SK-N-SH (cell line): ENCODE results near the gene MACIR. TPM values are rescaled to one million over a fixed set of nuclear protein-coding genes. Genes with fewer than 3 reads are reported as not detected.

Source experiments
- CTCF ChIA-PET: fragments of 300-600, 350-600 bp; formaldehyde crosslinking; extraction: SDS; loops from one replicate; lab custom pipeline; 2021; lab: Yijun Ruan, JAX
- POLR2A ChIA-PET: fragments of 350-600 bp; sonication (Branson Sonifier 250); formaldehyde crosslinking; extraction: SDS; loops from one replicate; lab custom pipeline; 2020; ENCODE audit warnings: antibody characterized with exemption, inconsistent platforms; lab: Yijun Ruan, JAX
- DNase-seq: peaks from one replicate; pipeline ENCODE4 v3.0.0; 2012
- H2AFZ ChIP-seq: fragments of 200-600 bp; sonication (generic); 2 replicates; pipeline ENCODE4 v1.8.1; 2016; ENCODE audit warnings: antibody characterized with exemption, mild to moderate bottlenecking, low read depth
- H3F3A ChIP-seq: fragments of 200-600 bp; sonication (generic); replicated peaks from 2 replicates; pipeline ENCODE3; 2016; ENCODE audit warnings: antibody characterized with exemption, mild to moderate bottlenecking; ENCODE audit not compliant: insufficient read depth
- H3K27ac ChIP-seq, 2 experiments: fragments of 200-500 bp in 1 of 2; fragments of 200-600 bp in 1 of 2; sonication (Bioruptor generic) in 1 of 2; sonication (generic), shearing (Covaris generic) in 1 of 2; 2 replicates each; pipeline versions ENCODE4 v1.5.1 to v1.6.1; 2014 to 2016; ENCODE audit warnings: low read depth in 2 of 2, inconsistent platforms in 1 of 2, low read length in 1 of 2, mild to moderate bottlenecking in 1 of 2, mixed read lengths in 1 of 2
- H3K27me3 ChIP-seq: fragments of 200-600 bp; sonication (generic), shearing (Covaris generic); 2 replicates; pipeline ENCODE4 v1.6.1; 2016; ENCODE audit warnings: mixed run types; ENCODE audit not compliant: insufficient read depth
- H3K36me3 ChIP-seq, 2 experiments: fragments of 200-500 bp in 1 of 2; fragments of 200-600 bp in 1 of 2; sonication (Bioruptor generic) in 1 of 2; sonication (generic) in 1 of 2; replicated peaks in 1 of 2; 2 replicates each; pipeline versions ENCODE3 to v1.5.1; 2014 to 2016; ENCODE audit warnings: low read length in 1 of 2, mild to moderate bottlenecking in 1 of 2; ENCODE audit not compliant: insufficient read depth in 2 of 2, control insufficient read depth in 1 of 2
- H3K4me1 ChIP-seq, 2 experiments: fragments of 200-500 bp in 1 of 2; fragments of 200-600 bp in 1 of 2; sonication (Bioruptor generic) in 1 of 2; sonication (generic), shearing (Covaris generic) in 1 of 2; 2 replicates each; pipeline versions ENCODE4 v1.5.1 to v1.6.1; 2014 to 2016; ENCODE audit warnings: low read depth in 1 of 2, low read length in 1 of 2, mixed run types in 1 of 2; ENCODE audit not compliant: insufficient read depth in 2 of 2, control insufficient read depth in 1 of 2
- H3K4me2 ChIP-seq: fragments of 200-600 bp; sonication (generic), shearing (Covaris generic); 2 replicates; pipeline ENCODE4 v1.6.1; 2017; ENCODE audit warnings: mixed run types
- H3K4me3 ChIP-seq, 2 experiments: fragments of 200-500 bp in 1 of 2; fragments of 200-600 bp in 1 of 2; sonication (Bioruptor generic) in 1 of 2; sonication (generic), shearing (Covaris generic) in 1 of 2; 2 replicates each; pipeline versions ENCODE4 v1.5.1 to v1.8.1; 2014 to 2016; ENCODE audit warnings: low read depth in 2 of 2, inconsistent platforms in 1 of 2, low read length in 1 of 2, mild to moderate bottlenecking in 1 of 2, mixed read lengths in 1 of 2, moderate library complexity in 1 of 2
- H3K79me2 ChIP-seq: fragments of 200-600 bp; sonication (generic); 2 replicates; pipeline ENCODE4 v1.8.1; 2017; ENCODE audit warnings: mild to moderate bottlenecking; ENCODE audit not compliant: insufficient read depth
- H3K9ac ChIP-seq: fragments of 200-600 bp; sonication (generic); 2 replicates; pipeline ENCODE4 v1.6.1; 2017; ENCODE audit warnings: mixed run types
- H3K9me2 ChIP-seq: fragments of 200-600 bp; sonication (generic); 2 replicates; pipeline ENCODE4 v1.6.1; 2017; ENCODE audit warnings: mixed run types
- H3K9me3 ChIP-seq: fragments of 200-600 bp; sonication (generic); 2 replicates; pipeline ENCODE4 v1.6.1; 2017; ENCODE audit warnings: mixed run types, mild to moderate bottlenecking, moderate library complexity
- H4K20me1 ChIP-seq: fragments of 200-600 bp; sonication (generic); 2 replicates; pipeline ENCODE4 v1.6.1; 2017; ENCODE audit warnings: mild to moderate bottlenecking, mixed run types; ENCODE audit not compliant: insufficient read depth
- ELF1 ChIP-seq: IDR thresholded peaks from 2 replicates; pipeline ENCODE4 v1.4.0; 2012
- FOXJ3 ChIP-seq: sonication (generic); formaldehyde crosslinking; IDR thresholded peaks from 2 replicates; pipeline ENCODE4 v1.5.1; 2020; ENCODE audit warnings: mild to moderate bottlenecking, missing genetic modification reagents
- GABPA ChIP-seq: IDR thresholded peaks from 2 replicates; pipeline ENCODE4 v1.4.0; 2012; ENCODE audit warnings: low read depth, mild to moderate bottlenecking
- MXI1 ChIP-seq: IDR thresholded peaks from 2 replicates; pipeline ENCODE4 v1.6.1; 2012; ENCODE audit warnings: mild to moderate bottlenecking, low read depth, low read length, improper control_type of control experiment
- NFIC ChIP-seq: IDR thresholded peaks from 2 replicates; pipeline ENCODE4 v1.4.0; 2012; ENCODE audit warnings: borderline replicate concordance
- POLR2AphosphoS5 ChIP-seq: IDR thresholded peaks from 2 replicates; pipeline ENCODE4 v1.6.1; 2012; ENCODE audit warnings: low read depth, low read length
- RAD21 ChIP-seq: IDR thresholded peaks from 2 replicates; pipeline ENCODE4 v1.6.1; 2012; ENCODE audit warnings: mild to moderate bottlenecking, low read length
- RCOR1 ChIP-seq: fragments of 150-350 bp; IDR thresholded peaks from 2 replicates; pipeline ENCODE4 v1.6.1; 2017; ENCODE audit warnings: antibody characterized with exemption, low read length
- RXRA ChIP-seq: IDR thresholded peaks from 2 replicates; pipeline ENCODE4 v1.4.0; 2012; ENCODE audit warnings: low read depth, mild to moderate bottlenecking, borderline replicate concordance
- SIN3A ChIP-seq: IDR thresholded peaks from 2 replicates; pipeline ENCODE4 v1.6.1; 2012; ENCODE audit warnings: low read depth, mild to moderate bottlenecking, low read length, moderate library complexity, borderline replicate concordance
- SMC3 ChIP-seq: IDR thresholded peaks from 2 replicates; pipeline ENCODE4 v1.6.1; 2012; ENCODE audit warnings: low read depth, low read length, improper control_type of control experiment
- YY1 ChIP-seq: IDR thresholded peaks from 2 replicates; pipeline ENCODE4 v1.4.0; 2012; ENCODE audit warnings: low read depth, mild to moderate bottlenecking
- WGBS: methylation state at CpG from one replicate; pipeline ENCODE4 v1.1.6; 2017; ENCODE audit warnings: low lambda C conversion rate; 5-methylcytosine and 5-hydroxymethylcytosine counted together
- polyA plus RNA-seq, 3 experiments: library from polyadenylated mRNA; depleted of rRNA; stranded (reverse); fragments of >200 nt; gene quantifications; 2 replicates each; pipeline ENCODE4 v1.2.3, GENCODE V29; 2012
- TF ChIP-seq, protein P1 (sequence below): IDR thresholded peaks from 2 replicates; pipeline ENCODE4 v1.4.0; 2012; ENCODE audit warnings: low read depth
- TF ChIP-seq, protein P2 (sequence below): IDR thresholded peaks from 2 replicates; pipeline ENCODE4 v1.4.0; 2012; ENCODE audit warnings: low read depth, borderline replicate concordance
- TF ChIP-seq, protein P3 (sequence below): fragments of 150-350 bp; IDR thresholded peaks from 2 replicates; pipeline ENCODE4 v1.6.1; 2016; ENCODE audit warnings: mild to moderate bottlenecking, low read depth, low read length

MACIR gene
- polyA plus RNA-seq, 1 of the 3 experiments (the other 2 are of a cell fraction), result 24.7 TPM

DNA sequence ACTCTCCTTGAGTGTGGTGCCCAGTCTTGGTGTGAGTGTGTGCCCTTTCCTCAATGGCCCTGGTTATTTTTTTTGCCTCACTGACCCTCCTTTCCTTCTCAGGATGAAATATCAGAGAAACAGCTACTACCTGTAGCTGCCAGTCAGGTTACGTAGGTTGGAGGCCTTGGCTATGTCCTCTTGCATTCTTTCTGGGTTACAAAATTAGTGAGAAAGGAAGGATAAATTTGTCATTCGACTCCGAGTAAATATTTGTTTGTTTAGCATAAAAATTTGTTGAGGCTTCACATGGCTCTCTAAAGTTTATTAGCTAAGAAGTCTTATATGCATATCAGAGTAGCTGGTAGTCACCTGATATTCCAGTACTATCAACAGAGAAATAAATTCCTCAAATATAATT, 15.4 kb downstream of the MACIR start:
- H3K4me2 ChIP-seq, result no peak overlapping the region; the same call in 1 of the 2 replicates
- H3K4me1 ChIP-seq, result peaks cover 0 to 11% of the 10 kb centered on the region in 2 experiments; a peak in 2 of 4 replicates
- no peak overlapping the region for H2AFZ ChIP-seq
- peaks cover 100% of the 10 kb centered on the region for H3K79me2 ChIP-seq
- H3K9me3 ChIP-seq, result no peaks in the 10 kb centered on the region
- no peaks in the 10 kb centered on the region for H3K9me2 ChIP-seq
- no peak overlapping the region for H3K4me3 ChIP-seq
- no peak for TF ChIP-seq ELF1
- TF ChIP-seq RXRA, result no peak
- TF ChIP-seq YY1, result no peak
- no peak for TF ChIP-seq RAD21
- TF ChIP-seq, protein P1, sequence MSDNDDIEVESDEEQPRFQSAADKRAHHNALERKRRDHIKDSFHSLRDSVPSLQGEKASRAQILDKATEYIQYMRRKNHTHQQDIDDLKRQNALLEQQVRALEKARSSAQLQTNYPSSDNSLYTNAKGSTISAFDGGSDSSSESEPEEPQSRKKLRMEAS, result no peak
- no peak for TF ChIP-seq GABPA
- TF ChIP-seq, protein P2, sequence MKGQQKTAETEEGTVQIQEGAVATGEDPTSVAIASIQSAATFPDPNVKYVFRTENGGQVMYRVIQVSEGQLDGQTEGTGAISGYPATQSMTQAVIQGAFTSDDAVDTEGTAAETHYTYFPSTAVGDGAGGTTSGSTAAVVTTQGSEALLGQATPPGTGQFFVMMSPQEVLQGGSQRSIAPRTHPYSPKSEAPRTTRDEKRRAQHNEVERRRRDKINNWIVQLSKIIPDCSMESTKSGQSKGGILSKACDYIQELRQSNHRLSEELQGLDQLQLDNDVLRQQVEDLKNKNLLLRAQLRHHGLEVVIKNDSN, result no peak
- TF ChIP-seq RCOR1, result no peak
- TF ChIP-seq MXI1, result no peak
- TF ChIP-seq, protein P3, sequence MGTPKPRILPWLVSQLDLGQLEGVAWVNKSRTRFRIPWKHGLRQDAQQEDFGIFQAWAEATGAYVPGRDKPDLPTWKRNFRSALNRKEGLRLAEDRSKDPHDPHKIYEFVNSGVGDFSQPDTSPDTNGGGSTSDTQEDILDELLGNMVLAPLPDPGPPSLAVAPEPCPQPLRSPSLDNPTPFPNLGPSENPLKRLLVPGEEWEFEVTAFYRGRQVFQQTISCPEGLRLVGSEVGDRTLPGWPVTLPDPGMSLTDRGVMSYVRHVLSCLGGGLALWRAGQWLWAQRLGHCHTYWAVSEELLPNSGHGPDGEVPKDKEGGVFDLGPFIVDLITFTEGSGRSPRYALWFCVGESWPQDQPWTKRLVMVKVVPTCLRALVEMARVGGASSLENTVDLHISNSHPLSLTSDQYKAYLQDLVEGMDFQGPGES, result no peak
- TF ChIP-seq NFIC, result no peak
- no peak for TF ChIP-seq SIN3A
- TF ChIP-seq FOXJ3, result no peak
- no peak for TF ChIP-seq SMC3
- peaks cover 70% of the 10 kb centered on the region for H4K20me1 ChIP-seq
- no peak for DNase-seq
- H3F3A ChIP-seq, result peaks cover 14% of the 10 kb centered on the region
- POLR2A ChIA-PET, result no interaction called here
- CTCF ChIA-PET, result interaction anchor here (1.2 kb wide), 2 partner anchors 15 to 201 kb away, joined by 3 read pairs; no protein-coding TSS in a partner anchor
- WGBS, result 96% methylated on average over 3 of the region's 3 CpGs
- no peaks in the 10 kb centered on the region for H3K27me3 ChIP-seq
- H3K36me3 ChIP-seq, result peaks cover 36 to 72% of the 10 kb centered on the region in 2 experiments
- no peak overlapping the region for H3K9ac ChIP-seq
- H3K27ac ChIP-seq, result no peak overlapping the region

DNA sequence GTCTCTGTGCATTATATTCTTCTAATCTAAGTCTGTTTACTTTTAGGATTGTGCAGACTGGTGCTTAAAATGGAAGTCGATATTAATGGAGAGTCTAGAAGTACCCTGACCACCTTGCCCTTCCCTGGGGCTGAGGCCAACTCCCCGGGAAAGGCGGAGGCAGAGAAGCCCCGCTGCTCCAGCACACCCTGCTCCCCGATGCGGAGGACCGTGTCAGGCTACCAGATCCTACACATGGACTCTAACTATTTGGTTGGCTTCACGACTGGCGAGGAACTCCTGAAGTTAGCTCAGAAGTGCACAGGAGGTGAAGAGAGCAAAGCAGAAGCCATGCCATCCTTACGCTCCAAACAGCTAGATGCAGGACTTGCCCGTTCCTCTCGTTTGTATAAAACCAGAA, 17.3 kb downstream of the MACIR start:
- H2AFZ ChIP-seq, result no peak overlapping the region
- no peak overlapping the region for H3K4me3 ChIP-seq
- peaks cover 11% of the 10 kb centered on the region for H3F3A ChIP-seq
- peaks cover 100% of the 10 kb centered on the region for H3K79me2 ChIP-seq
- peaks cover 2 to 11% of the 10 kb centered on the region in 2 experiments; a peak in 3 of 4 replicates for H3K4me1 ChIP-seq
- H3K9me2 ChIP-seq, result no peaks in the 10 kb centered on the region
- peaks cover 39 to 74% of the 10 kb centered on the region in 2 experiments for H3K36me3 ChIP-seq
- ChIA-PET POLR2A (no interaction called here), CTCF (interaction anchor here (0.9 to 1.0 kb wide), 2 partner anchors 13 to 199 kb away, joined by 3 to 4 read pairs; no protein-coding TSS in a partner anchor)
- H3K27ac ChIP-seq, result no peak overlapping the region
- no peak for TF ChIP-seq POLR2AphosphoS5
- H4K20me1 ChIP-seq, result peaks cover 60% of the 10 kb centered on the region
- no peaks in the 10 kb centered on the region for H3K9me3 ChIP-seq
- H3K9ac ChIP-seq, result no peak overlapping the region
- DNase-seq, result no peak
- H3K4me2 ChIP-seq, result no peak overlapping the region; the same call in 1 of the 2 replicates
- 97% methylated on average over 5 of the region's 12 CpGs for WGBS
- no peaks in the 10 kb centered on the region for H3K27me3 ChIP-seq
